IPS-18a (cell line): Measurements from ENCODE around the gene SSC4D.
"Not testable (repeated sequence)": the region's sequence is repeated elsewhere in the genome, so short reads cannot be mapped to it uniquely, and the experiment has no call there.

Source experiments
- H3K27ac ChIP-seq: one replicate; pipeline ENCODE4 v1.5.1; 2013; ENCODE audit warnings: low read length
- H3K27me3 ChIP-seq: one replicate; pipeline ENCODE4 v1.6.1; 2013; ENCODE audit warnings: mild to moderate bottlenecking, low read length; ENCODE audit not compliant: control insufficient read depth, insufficient read depth
- H3K36me3 ChIP-seq: one replicate; pipeline ENCODE4 v1.6.1; 2013; ENCODE audit warnings: low read depth, low read length; ENCODE audit not compliant: control insufficient read depth
- H3K4me1 ChIP-seq: one replicate; pipeline ENCODE4 v1.6.1; 2013; ENCODE audit warnings: low read depth, low read length; ENCODE audit not compliant: control insufficient read depth
- H3K4me3 ChIP-seq: one replicate; pipeline ENCODE4 v1.5.1; 2013; ENCODE audit warnings: low read length
- H3K9ac ChIP-seq: one replicate; pipeline ENCODE4 v1.6.1; 2013; ENCODE audit warnings: mild to moderate bottlenecking, low read length, moderate library complexity
- H3K9me3 ChIP-seq: one replicate; pipeline ENCODE4 v1.6.1; 2013; ENCODE audit warnings: low read depth, low read length; ENCODE audit not compliant: control insufficient read depth

SSC4D gene

DNA sequence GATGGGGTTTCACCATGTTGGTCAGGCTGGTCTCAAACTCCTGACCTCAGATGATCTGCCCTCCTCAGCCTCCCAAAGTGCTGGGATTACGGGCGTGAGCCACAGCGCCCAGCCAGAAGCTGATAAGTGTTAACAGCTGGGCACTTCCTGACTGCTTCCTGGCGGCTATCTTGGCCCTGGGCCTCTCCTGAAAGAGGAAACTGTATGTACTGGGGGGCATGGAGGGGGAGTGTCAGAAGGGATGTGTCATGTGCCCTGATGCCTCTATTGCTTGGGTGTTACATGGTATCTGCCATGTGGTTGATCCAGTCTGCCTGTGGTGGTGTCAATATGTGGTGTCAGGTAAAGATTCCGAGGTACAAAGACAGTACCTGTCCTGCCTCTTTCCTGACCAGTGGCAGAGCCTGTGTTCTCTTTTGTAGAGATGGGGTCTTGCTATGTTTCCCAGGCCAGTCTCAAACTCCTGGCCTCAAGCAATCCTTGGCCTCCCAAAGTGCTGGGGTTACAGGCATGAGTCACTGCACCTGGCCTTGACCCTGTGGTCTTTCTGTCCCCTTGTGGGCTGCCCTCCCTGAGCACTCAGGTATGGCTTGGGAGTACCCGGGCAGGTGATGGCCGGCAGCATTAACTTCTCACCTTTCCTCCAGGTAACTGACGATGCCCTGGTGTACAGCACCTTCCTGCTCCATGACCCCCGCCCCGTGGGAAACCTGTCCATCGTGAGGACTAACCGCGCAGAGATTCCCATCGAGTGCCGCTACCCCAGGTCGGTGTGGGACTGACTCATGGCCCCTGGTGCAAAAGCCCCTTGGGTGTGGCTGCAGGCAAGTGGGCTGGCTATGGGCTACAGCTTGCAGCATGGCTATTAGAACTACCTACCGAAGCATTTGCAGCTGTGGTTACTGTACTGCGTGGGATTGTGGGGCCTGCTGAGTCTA lies 19.6 kb upstream of the SSC4D start:
- no peaks in the 10 kb centered on the region for H3K36me3 ChIP-seq
- H3K27me3 ChIP-seq, result no peaks in the 10 kb centered on the region
- H3K27ac ChIP-seq, result no peak overlapping the region
- no peaks in the 10 kb centered on the region for H3K9me3 ChIP-seq
- H3K4me1 ChIP-seq, result no peaks in the 10 kb centered on the region
- no peak overlapping the region for H3K9ac ChIP-seq
- H3K4me3 ChIP-seq, result no peak overlapping the region

DNA sequence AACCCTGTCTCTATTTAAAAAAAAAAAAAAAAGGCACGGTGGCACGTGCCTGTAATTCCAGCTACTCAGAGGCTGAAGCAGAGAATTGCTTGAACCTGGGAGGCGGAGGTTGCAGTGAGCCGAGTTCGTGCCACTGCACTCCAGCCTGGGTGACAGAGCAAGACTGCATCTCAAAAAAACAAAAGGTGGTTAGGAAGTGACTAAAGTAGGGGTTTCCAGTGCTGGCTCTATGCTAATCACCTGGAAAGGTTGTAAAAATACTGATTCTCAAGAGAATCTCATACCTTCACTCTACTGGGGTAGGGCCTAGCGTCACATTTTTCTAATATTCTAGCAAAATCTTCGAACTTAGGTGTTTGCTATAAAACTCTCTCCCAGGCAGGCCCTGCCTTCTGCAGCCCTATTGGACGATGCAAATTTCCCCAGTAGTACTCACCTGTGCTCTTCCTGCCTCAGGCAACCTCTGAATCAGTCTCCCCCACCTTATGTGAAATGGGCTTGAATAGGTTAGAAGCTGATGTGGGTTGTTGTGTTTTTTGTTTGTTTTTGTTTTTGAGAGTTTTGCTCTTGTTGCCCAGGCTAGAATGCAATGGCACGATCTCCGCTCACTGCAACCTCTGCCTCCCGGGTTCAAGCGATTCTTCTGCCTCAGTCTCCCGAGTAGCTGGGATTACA lies 18.8 kb upstream of the SSC4D start:
- H3K36me3 ChIP-seq, result no peaks in the 10 kb centered on the region
- H3K4me3 ChIP-seq, result no peak overlapping the region
- H3K9ac ChIP-seq, result no peak overlapping the region
- no peak overlapping the region for H3K27ac ChIP-seq
- H3K9me3 ChIP-seq, result no peaks in the 10 kb centered on the region
- H3K4me1 ChIP-seq, result peaks cover 8% of the 10 kb centered on the region
- H3K27me3 ChIP-seq, result no peaks in the 10 kb centered on the region

DNA sequence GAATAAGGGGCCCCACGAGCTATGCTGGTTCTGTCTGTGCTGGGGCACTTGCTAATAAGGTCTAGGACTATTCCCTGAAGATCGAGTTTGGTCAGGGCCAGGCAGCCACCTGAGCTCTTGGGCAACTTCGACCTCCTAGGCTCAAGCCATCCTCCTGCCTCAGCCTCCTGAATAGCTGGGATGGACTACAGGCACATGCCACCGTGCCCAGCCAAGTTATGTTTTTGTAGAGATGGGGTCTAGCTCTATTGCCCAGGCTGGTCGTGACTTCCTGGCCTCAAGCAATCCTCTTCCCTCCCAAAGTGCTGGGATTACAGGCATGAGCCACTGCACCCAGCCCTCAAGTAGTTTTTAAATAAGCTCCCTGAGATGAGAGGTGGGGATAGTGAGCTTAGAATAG lies 18.1 kb upstream of the SSC4D start:
- no peaks in the 10 kb centered on the region for H3K36me3 ChIP-seq
- H3K4me3 ChIP-seq, result no peak overlapping the region
- no peak overlapping the region for H3K9ac ChIP-seq
- H3K9me3 ChIP-seq, result no peaks in the 10 kb centered on the region
- no peak overlapping the region for H3K27ac ChIP-seq
- H3K27me3 ChIP-seq, result no peaks in the 10 kb centered on the region
- peaks cover 11% of the 10 kb centered on the region for H3K4me1 ChIP-seq

DNA sequence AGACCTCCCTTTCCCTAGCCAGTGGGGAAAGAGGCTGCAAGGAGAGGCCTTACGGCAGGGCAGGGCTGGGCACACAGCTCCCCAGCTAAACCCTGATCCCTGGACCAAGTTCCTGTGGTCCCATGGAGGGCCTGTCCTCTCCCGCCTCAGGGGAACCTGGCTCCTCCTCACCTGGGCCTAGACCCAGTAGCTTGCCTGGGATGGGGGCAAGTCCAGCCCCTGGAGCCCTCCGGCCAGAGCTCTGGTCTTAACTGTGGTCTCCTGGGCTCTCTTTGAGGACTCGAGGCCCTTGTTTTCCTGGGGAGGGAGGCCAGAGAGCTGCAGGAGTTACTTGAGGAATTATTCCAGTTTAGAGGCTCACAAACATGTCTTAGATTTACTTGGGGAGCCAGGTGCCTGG lies 16.7 kb upstream of the SSC4D start:
- Histone ChIP-seq H3K9me3 (no peaks in the 10 kb centered on the region), H3K36me3 (no peaks in the 10 kb centered on the region), H3K4me3 (no peak overlapping the region), H3K27me3 (no peaks in the 10 kb centered on the region), H3K9ac (no peak overlapping the region), H3K4me1 (peaks cover 11% of the 10 kb centered on the region), H3K27ac (no peak overlapping the region)

DNA sequence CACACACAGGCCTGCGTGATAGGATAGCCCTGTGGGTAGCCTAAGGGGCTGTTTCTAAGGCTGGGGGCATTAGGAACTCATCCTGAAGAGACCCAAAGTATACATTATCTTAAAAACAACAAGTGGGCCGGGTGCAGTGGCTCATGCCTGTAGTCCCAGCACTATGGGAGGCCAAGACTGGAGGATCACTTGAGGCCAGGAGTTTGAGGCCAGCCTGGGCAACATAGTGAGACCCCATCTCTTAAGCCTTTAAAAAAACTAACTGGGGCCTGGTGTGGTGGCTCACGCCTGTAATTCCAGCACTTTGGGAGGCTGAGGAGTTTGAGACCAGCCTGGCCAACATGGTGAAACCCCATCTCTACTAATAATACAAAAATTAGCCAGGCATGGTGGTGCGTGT lies 16.1 kb upstream of the SSC4D start:
- H3K9ac ChIP-seq, result not testable (repeated sequence)
- peaks cover 11% of the 10 kb centered on the region for H3K4me1 ChIP-seq

DNA sequence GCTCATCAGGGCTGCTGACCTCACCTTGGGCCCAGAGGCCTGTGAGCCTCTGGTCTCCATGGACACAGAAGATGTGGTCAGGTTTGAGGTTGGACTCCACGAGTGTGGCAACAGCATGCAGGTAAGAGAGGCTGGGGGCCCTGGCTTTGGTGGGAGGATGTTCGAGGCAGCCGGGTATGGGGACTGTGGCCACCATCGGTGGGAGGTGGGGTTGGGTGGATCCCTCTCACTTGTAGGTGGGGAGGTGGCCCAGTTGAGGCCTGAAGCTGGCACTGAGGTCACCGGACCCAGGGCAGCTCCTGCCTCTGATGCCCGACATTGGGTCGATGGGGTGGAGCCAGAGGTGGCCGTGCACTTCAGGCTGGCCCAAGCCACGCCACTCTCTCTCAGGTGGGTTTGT lies 15.7 kb upstream of the SSC4D start:
- H3K4me3 ChIP-seq, result no peak overlapping the region
- peaks cover 11% of the 10 kb centered on the region for H3K4me1 ChIP-seq
- no peaks in the 10 kb centered on the region for H3K9me3 ChIP-seq
- no peaks in the 10 kb centered on the region for H3K27me3 ChIP-seq
- H3K9ac ChIP-seq, result no peak overlapping the region
- no peak overlapping the region for H3K27ac ChIP-seq
- H3K36me3 ChIP-seq, result no peaks in the 10 kb centered on the region

More for the DNA sequence above, 16.1 kb upstream of the SSC4D start:
- not testable (repeated sequence) for H3K4me3 ChIP-seq, H3K27me3 ChIP-seq, H3K27ac ChIP-seq, H3K36me3 ChIP-seq, H3K9me3 ChIP-seq

DNA sequence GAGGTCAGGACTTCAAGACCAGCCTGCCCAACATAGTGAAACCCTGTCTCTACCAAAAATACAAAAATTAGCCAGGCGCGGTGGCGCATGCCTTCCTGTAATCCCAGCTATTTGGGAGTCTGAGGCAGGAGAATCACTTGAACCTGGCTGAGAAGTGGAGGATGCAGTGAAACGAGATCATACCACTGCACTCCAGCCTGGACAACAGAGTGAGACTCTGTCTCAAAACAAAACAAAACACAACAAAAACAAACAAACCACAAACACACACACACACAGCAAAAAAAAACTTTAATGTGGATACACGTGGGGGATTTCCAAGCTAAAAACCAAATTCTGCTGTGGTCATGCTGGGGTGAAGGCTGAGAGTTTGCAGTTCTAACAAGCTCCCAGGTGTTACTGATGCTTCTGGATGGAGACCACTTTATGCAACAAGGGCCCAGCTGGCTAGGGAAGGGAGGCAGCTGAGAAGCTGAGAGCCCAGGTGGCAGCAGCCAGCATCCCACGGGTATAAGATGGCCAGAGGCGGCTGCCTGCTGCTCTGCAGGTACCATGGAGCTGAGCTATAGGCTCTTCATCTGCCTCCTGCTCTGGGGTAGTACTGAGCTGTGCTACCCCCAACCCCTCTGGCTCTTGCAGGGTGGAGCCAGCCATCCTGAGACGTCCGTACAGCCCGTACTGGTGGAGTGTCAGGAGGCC lies 15.1 kb upstream of the SSC4D start, which contains the start of gene ZP3:
Gene ZP3, plus strand, starts transcription at position 538 of the 699 bp plus-strand sequence. Its CDS starts 15 bp downstream, at position 553.
- no peak within 1 kb of the TSS for H3K27ac ChIP-seq

DNA sequence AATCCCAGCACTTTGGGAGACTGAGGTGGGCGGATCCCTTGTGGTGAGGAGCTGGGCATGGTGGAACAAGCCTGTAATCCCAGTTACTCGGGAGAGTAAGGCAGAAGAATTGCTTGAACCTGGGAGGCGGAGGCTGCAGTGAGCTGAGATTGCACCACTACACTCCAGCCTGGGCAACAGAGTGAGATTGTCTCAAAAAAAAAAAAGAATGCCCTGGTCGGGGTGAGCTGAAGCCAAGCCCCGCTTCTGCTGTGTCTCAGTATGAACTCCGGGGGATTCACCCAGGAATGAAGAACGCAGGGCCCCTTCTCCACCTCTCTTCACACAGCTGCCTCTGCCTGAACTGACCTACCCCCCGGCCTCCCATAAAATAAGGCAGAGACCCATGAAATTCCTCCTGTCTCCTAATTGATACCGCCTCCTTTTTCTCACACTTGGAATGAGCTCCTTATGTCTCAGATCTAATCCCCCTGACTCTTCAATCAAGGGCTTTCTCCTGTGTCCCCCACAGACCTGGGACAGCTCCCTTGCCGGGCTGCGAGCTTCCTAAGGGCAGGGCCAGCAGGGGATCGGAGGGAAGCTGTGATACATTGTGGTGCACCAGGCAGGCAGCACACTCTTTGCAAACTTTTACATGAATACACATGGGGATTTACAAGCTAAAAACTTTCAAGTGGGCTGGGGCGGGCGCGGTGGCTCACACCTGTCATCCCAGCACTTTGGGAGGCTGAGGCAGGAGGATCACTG lies 14.3 kb upstream of the SSC4D start:
- Histone ChIP-seq H3K9ac (no peak overlapping the region), H3K4me1 (peaks cover 11% of the 10 kb centered on the region), H3K4me3 (no peak overlapping the region), H3K9me3 (no peaks in the 10 kb centered on the region), H3K36me3 (no peaks in the 10 kb centered on the region), H3K27me3 (no peaks in the 10 kb centered on the region), H3K27ac (no peak overlapping the region)

More for the DNA sequence above, 15.1 kb upstream of the SSC4D start, which contains the start of gene ZP3:
- H3K4me1 ChIP-seq, result peaks cover 11% of the 10 kb centered on the region
- H3K36me3 ChIP-seq, result no peaks in the 10 kb centered on the region
- no peak within 1 kb of the TSS for H3K9ac ChIP-seq
- H3K27me3 ChIP-seq, result no peaks in the 10 kb centered on the region
- H3K9me3 ChIP-seq, result no peaks in the 10 kb centered on the region
- no peak within 1 kb of the TSS for H3K4me3 ChIP-seq

DNA sequence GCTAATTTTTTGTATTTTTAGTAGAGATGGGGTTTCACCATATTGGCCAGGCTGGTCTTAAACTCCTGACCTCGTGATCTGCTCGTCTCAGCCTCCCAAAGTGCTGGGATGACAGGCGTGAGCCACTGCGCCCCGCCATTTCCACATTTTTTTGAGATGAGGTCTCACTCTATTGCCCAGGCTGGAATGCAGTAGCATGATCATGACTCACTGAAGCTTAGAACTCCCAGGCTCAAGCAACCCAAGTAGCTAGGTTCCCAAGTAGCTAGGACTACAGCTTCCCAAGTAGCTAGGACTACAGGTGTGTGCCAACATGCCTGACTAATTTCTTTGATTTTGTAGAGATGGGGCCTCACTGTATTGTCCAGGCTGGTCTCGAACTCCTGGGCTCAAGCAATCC lies 11.6 kb upstream of the SSC4D start:
- H3K4me3 ChIP-seq, H3K36me3 ChIP-seq, H3K9me3 ChIP-seq, H3K27ac ChIP-seq, H3K9ac ChIP-seq, H3K27me3 ChIP-seq: not testable (repeated sequence)
- H3K4me1 ChIP-seq, result peaks cover 11% of the 10 kb centered on the region

DNA sequence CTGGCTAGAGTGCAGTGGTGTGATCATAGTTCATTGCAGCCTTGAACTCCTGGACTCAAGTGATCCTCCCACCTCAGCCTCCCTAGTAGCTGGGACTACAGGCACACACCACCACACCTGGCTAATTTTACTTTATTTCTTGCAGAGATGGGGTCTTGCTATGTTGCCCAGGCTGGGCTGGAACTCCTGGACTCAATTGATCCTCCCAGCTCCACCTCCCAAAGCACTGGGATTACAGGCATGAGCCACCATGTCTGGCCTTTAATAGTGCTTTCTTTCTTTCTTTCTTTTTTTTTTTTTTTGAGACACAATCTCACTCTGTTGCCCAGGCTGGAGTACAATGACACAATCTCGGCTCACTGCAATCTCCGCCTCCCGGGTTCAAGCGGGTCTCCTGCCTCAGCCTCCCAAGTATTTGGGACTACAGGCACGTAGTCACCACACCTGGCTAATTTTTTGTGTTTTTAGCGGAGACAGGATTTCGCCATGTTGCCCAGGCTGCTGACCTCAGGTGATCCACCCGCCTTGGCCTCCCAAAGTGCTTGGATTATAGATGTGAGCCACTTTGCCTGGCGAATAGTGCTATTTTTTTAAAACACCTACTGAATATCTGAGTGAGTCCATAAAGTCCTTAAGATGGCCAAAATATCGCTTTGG lies 8.3 kb upstream of the SSC4D start:
- H3K27me3 ChIP-seq, H3K36me3 ChIP-seq, H3K4me1 ChIP-seq, H3K9me3 ChIP-seq, H3K27ac ChIP-seq, H3K9ac ChIP-seq, H3K4me3 ChIP-seq: not testable (repeated sequence)
